Measurements from ENCODE around the gene C14orf119.

DNA sequence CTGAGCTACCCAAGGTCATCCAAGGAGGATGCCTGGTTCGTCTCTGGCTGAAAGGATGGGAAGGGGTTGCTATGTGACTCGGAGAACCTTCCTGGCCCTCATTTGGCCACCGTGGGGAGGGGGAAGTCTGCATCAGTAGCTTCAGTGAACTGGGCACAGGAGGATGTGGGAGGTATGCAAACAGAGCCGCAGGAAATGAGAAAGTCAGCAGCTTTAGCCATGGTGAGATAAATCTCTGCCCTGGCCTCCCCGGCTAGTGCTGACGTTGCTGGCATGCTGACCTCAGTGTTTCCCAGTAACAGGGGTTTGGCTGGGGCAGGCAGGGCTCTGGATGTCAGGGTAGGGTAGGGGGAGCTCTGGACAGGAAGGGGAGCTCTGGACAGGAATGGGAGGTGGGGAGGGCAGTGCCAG lies 26.1 kb downstream of the C14orf119 start:
- TF ChIP-seq, protein P1, sequence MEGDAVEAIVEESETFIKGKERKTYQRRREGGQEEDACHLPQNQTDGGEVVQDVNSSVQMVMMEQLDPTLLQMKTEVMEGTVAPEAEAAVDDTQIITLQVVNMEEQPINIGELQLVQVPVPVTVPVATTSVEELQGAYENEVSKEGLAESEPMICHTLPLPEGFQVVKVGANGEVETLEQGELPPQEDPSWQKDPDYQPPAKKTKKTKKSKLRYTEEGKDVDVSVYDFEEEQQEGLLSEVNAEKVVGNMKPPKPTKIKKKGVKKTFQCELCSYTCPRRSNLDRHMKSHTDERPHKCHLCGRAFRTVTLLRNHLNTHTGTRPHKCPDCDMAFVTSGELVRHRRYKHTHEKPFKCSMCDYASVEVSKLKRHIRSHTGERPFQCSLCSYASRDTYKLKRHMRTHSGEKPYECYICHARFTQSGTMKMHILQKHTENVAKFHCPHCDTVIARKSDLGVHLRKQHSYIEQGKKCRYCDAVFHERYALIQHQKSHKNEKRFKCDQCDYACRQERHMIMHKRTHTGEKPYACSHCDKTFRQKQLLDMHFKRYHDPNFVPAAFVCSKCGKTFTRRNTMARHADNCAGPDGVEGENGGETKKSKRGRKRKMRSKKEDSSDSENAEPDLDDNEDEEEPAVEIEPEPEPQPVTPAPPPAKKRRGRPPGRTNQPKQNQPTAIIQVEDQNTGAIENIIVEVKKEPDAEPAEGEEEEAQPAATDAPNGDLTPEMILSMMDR (IDR thresholded peaks at IDR 0.05 in 4 of 5, conservative IDR thresholded peaks at IDR 0.05 in 1 of 5) = no peak
- TF ChIP-seq POLR2A (IDR thresholded peaks at IDR 0.05) = no peak

All from gastrocnemius medialis (tissue), 4 donors.